Stomach smooth muscle (tissue), 2 donors: ENCODE measurements around the gene CMTM7.

Experiments
- H3K27ac ChIP-seq: one replicate; pipeline ENCODE4 v1.7.0; 2013; ENCODE audit warnings: mild to moderate bottlenecking, low read length, inconsistent platforms
- H3K27me3 ChIP-seq, 2 donors: one replicate each; pipeline ENCODE4 v1.7.0; 2013; ENCODE audit warnings: low read length in 2 of 2; ENCODE audit not compliant: insufficient read depth in 2 of 2, control insufficient read depth in 1 of 2
- H3K36me3 ChIP-seq, 2 donors: one replicate each; pipeline ENCODE4 v1.7.0; 2013; ENCODE audit warnings: low read length in 2 of 2; ENCODE audit not compliant: control insufficient read depth in 2 of 2, insufficient read depth in 2 of 2
- H3K4me1 ChIP-seq: one replicate; pipeline ENCODE4 v1.7.0; 2013; ENCODE audit warnings: low read length; ENCODE audit not compliant: control insufficient read depth, insufficient read depth
- H3K4me3 ChIP-seq, 2 donors: one replicate each; pipeline ENCODE4 v1.7.0; 2013; ENCODE audit warnings: low read length in 2 of 2
- H3K9ac ChIP-seq, 2 donors: one replicate each; pipeline ENCODE4 v1.7.0; 2013; ENCODE audit warnings: low read length in 2 of 2, mild to moderate bottlenecking in 1 of 2
- H3K9me3 ChIP-seq, 2 donors: one replicate each; pipeline ENCODE4 v1.7.0; 2013; ENCODE audit warnings: low read length in 2 of 2; ENCODE audit not compliant: control insufficient read depth in 2 of 2
- donor health status: healthy.
- donor health status: Pancreatic carcinoma.

CMTM7 gene

DNA sequence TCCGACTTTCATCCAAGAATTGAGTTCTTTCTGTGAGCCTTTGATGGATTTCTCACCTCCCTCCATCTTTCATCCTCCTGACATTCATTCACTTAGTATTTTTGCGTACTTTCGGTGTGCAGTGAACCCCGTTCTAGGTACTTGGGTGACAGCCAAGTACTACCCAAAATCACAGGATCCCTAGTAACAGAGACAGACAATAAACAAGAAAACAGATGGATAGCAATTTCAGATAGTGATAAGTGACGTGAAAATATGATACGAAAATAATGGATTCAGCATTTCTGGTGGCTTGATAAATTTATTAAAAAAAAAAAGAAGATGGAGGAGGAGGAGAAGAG, 111.3 kb downstream of the CMTM7 start:
- H3K4me3 ChIP-seq, result peak overlapping the region; percentile 92 to 97
- H3K9ac ChIP-seq, result peak overlapping the region; percentile 85 to 88
- no peaks in the 10 kb centered on the region for H3K36me3 ChIP-seq
- no peaks in the 10 kb centered on the region for H3K9me3 ChIP-seq
- H3K27me3 ChIP-seq, result no peaks in the 10 kb centered on the region
- peaks cover 9% of the 10 kb centered on the region for H3K4me1 ChIP-seq
- H3K27ac ChIP-seq, result peak overlapping the region; percentile 55
